HG03469 (cell line): Measurements from ENCODE around the gene CC2D2A.

Experiments
- ATAC-seq: cut with Tn5 transposase; IDR thresholded peaks from one replicate; pipeline ENCODE4 v1.9.1; 2021; ENCODE audit warnings: mild to moderate bottlenecking, moderate library complexity, moderate number of reproducible peaks; ENCODE audit not compliant: unreplicated experiment

The CC2D2A gene

DNA sequence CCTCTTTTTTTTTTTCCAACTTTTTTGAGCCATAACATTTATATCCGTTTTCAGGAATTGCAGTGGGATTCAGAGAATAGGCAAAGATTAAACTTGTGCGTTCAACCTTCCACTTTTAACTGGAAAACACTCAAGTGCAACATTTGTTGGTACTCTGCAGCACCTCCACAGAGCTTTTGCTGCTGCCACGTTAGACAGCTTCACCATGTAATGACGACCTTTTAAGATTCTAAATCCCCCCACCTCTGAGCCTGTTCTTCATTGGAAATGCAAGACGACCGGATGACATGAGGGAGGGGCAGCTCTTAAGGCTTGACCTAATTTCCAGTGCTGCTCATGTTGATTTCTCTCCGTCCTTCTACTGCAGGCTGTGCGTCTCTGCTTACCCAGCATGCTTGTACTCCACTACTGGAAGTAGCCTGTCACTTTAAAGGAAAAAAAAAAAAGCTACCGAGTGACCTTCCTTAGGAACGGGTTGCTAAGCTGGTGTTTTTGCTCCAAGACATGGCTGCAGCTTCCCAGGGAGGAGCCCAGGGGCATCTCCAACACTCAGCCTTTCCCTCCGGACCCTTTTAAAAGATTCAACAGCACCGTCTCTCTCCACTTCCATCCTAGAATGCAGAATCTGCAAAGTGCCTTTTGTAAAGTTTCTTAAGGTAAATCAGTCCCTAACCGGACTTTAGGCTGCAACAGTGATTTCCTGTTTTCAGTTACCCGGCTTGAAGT, at the start of gene CC2D2A:
Gene CC2D2A (plus strand): TSS at position 481 of the 726 bp plus-strand sequence. CDS start 6,051 bp downstream, outside the sequence.
- no peak for ATAC-seq

- ATAC-seq: no peak
Measured at GRCh38 chr4:15420642-15421041, 49.0 kb upstream of the CC2D2A start.

GRCh38 chr4:15423285-15423711, 46.4 kb upstream of the CC2D2A start:
- ATAC-seq: no peak

- no peak for ATAC-seq
Measured at GRCh38 chr4:15425520-15425919, 44.2 kb upstream of the CC2D2A start.

GRCh38 chr4:15427161-15427560, 42.5 kb upstream of the CC2D2A start:
- ATAC-seq: no peak

DNA sequence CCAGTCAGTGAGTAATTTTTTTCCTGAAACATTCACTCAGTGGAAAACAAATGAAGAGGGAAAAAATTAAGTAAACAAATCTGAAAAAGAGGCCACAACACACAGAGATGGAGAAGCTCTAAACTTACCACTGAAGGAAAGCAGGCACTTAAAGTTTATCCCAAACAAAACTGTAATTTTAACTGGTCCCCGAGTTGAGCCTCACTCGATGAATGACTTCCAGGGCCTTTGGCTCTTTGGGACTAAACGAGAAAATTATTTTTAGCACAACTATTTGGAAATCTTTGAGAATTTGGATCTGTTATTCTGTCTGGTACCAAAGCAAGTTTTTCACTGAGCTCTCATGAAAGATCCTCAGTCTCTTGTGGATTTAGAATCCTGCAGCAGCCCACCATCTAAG, 42.0 kb upstream of the CC2D2A start, which contains the start of gene C1QTNF7:
Gene C1QTNF7 (plus strand): TSS at position 333 of the 400 bp plus-strand sequence. CDS start 7,711 bp downstream, outside the sequence.
- ATAC-seq: no peak

GRCh38 chr4:15428611-15429010, 41.1 kb upstream of the CC2D2A start:
- no peak for ATAC-seq

- no peak for ATAC-seq
Measured at GRCh38 chr4:15434091-15434490, 35.6 kb upstream of the CC2D2A start.

GRCh38 chr4:15434676-15435075, 35.0 kb upstream of the CC2D2A start:
- no peak for ATAC-seq

DNA sequence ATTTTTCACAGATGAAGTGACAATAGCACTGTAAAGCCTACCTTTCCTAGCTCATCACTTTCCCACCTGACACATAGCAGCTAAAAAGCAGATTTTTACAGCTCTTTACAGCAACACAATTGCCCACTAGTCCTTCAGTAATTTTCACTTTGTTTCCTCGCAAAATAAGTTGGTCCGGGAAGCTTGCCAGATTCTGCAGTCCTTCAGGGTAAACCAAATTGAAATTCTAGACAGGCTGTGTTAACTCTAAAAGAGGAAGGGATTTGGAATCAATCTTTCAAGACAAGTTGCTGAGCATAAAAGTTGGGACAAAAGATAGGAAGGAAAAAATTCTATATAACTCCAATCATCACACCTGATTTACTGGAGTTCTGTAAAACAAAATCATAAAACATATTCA, 33.2 kb upstream of the CC2D2A start:
- ATAC-seq: no peak

GRCh38 chr4:15438939-15439524, 30.6 kb upstream of the CC2D2A start:
- ATAC-seq: no peak

GRCh38 chr4:15443371-15444160, 26.1 kb upstream of the CC2D2A start:
- ATAC-seq: no peak

GRCh38 chr4:15444276-15444675, 25.4 kb upstream of the CC2D2A start:
- no peak for ATAC-seq

- ATAC-seq: no peak
Measured at GRCh38 chr4:15444879-15445547, 24.7 kb upstream of the CC2D2A start.

- no peak for ATAC-seq
Measured at GRCh38 chr4:15451181-15451865, 18.4 kb upstream of the CC2D2A start.

DNA sequence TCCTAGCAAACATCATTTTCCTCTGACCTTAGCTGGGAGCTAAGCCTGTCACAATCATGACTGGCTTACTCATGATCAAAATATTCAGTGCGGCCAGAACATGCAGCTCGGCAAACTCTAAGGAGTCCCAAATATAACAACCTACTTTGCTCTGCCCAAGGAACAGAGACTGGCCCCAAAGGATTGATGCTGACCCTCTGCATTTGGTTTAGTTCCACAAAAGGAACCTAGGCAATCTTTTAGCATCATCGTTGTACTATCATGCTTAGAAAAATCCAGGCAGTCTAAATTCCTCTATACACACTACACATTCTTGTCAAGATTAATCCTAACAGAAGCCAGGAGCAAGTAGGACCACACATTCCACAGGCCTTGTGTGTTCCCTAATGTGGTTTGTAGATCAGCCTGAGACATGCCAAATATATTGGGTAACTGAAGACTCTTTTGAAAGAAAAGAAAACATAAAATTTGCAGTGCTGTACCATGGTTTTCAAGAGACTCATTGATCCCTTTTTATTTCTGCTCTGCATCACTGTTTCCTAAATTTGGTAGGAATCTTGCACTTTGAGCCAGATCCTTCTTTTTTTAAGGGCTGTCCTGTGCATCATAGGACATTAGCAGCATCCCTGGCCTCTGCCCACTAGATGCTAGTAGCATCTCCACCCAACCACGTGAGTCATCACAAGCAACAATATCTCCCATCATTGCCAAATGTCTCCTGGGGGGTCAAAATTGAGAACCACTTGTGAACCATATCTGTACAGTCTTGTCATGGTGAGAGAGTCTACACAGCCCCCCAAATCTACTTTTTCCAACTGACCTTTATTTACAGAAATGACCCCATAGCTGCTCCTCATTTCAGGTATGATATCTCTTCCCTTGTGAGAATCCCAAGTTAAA, 17.6 kb upstream of the CC2D2A start:
- no peak for ATAC-seq

DNA sequence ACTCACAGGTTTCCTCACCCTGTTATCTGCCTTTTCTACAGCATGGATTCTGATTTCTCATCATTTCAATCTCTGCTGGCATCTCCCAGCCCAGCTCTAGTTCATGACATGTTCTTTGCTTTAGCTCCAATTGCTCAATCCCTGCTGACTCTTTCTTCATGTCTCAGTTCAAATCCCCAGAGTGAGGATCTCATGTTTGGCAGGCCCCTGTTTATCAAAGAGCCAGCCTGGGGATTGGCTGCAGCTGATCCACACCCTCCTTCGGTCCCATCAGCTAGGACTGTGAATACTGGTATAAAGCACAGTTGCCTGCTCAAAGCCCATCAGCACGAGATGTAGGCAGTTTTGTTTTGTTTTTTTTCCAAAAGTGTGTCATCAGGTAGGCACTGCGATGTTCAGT, 14.4 kb upstream of the CC2D2A start:
- ATAC-seq: no peak

DNA sequence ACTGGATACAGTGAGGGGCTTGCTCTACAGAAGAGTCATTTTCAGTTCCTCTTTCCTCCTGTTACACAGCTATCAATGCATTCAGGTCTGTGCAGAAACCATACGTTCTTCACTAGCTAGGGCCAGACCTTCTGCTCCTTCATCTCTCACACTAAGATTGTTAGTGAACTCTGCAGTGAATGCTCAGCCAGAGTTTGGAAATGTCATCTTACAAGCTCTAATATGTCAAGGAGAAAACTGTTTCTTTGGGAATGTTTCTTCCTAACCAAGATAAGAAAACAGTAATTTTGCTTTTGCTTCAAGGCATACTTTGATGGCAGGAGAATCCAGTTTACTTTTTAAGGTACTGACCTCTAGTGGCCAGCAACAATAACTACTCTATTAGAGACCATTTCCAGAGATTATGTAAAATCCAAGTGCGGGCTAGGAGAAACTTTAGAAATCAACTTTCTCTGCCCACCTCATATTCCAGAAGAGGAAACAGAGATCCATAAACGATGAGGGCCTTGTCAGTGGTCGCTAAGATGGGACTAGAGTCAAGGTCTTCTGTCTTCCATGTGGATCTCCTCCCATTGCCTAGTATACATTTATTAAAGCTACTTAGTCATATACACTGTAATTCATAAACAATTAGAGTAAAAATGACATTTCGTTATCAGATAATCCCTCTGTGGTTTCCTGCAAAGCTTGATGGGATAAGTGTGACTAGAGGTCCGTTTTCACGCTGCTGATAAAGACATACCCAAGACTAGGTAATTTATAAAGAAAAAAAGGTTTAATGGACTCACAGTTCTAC, 12.1 kb upstream of the CC2D2A start:
- peak; percentile 96 for ATAC-seq

DNA sequence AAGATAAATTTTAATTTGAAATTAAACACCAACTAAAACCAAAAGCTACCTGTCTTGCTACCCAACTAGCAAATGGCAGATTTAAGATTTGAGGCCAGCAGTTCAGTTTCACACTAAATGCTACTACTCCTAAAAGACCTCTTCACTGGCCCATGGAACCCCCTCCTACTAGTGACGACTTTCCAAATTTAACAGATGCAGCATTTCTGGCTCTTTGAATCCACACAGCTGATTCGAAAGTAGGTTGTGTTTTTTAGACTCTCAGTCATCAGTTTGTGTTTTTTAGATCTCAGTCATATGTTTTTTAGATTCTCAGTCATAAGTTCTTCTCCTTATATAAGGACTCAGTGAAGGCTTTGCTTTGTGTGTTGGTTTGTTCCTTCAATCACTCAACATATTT, 11.1 kb upstream of the CC2D2A start:
- no peak for ATAC-seq
